ENCODE results near the gene MATN1.

MATN1 gene

GRCh38 chr1:30664103-30664755, 59.2 kb downstream of the MATN1 start:
- ChIA-PET CTCF (no interaction called here), POLR2A (ENCODE audit: low non-redundant PET) (no interaction called here)
- DNase-seq (ENCODE audit: low spot score), result no peak
- TF ChIP-seq, protein P1, sequence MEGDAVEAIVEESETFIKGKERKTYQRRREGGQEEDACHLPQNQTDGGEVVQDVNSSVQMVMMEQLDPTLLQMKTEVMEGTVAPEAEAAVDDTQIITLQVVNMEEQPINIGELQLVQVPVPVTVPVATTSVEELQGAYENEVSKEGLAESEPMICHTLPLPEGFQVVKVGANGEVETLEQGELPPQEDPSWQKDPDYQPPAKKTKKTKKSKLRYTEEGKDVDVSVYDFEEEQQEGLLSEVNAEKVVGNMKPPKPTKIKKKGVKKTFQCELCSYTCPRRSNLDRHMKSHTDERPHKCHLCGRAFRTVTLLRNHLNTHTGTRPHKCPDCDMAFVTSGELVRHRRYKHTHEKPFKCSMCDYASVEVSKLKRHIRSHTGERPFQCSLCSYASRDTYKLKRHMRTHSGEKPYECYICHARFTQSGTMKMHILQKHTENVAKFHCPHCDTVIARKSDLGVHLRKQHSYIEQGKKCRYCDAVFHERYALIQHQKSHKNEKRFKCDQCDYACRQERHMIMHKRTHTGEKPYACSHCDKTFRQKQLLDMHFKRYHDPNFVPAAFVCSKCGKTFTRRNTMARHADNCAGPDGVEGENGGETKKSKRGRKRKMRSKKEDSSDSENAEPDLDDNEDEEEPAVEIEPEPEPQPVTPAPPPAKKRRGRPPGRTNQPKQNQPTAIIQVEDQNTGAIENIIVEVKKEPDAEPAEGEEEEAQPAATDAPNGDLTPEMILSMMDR (conservative IDR thresholded peaks at IDR 0.05; ENCODE audit: low read depth), result no peak
- H3K27ac ChIP-seq, result no peak overlapping the region

DNA sequence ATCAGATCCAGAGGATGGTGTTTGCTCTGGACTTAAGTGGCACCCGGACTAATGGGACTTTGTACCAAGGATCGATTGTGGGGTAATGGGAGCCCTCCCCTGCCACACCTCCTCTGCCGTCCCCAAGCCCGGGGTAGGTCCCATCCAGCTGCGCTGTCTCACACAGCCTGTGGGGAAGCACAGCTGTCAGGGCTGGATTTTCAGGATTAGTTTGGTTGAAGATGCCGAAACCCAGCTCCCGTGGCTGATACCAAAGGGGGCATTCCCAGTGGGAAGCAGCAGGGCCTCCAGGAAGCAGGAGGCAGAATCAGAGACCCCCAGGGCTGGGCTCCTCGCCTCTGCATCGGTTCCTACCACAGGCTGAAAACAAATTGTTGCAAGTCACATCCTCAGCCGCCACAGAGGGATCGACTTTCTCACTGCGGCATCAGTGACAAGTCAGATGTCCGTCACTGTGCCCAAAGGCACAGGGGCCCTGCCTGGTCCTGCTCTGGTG, 59.7 kb downstream of the MATN1 start:
- ChIA-PET CTCF (no interaction called here), POLR2A (ENCODE audit: low non-redundant PET) (no interaction called here)
- H3K27ac ChIP-seq, result no peak overlapping the region
- no peak for DNase-seq (ENCODE audit: low spot score)
- TF ChIP-seq, protein P1 (conservative IDR thresholded peaks at IDR 0.05; ENCODE audit: low read depth), result no peak

GRCh38 chr1:30662291-30662840, 61.0 kb downstream of the MATN1 start:
- DNase-seq (ENCODE audit: low spot score), result no peak
- H3K27ac ChIP-seq, result no peak overlapping the region
- TF ChIP-seq, protein P1 (conservative IDR thresholded peaks at IDR 0.05; ENCODE audit: low read depth), result no peak
- ChIA-PET POLR2A (ENCODE audit: low non-redundant PET) (no interaction called here), CTCF (no interaction called here)

- ChIA-PET CTCF (no interaction called here), POLR2A (ENCODE audit: low non-redundant PET) (no interaction called here)
- TF ChIP-seq, protein P1 (conservative IDR thresholded peaks at IDR 0.05; ENCODE audit: low read depth), result no peak
- H3K27ac ChIP-seq, result no peak overlapping the region
- no peak for DNase-seq (ENCODE audit: low spot score)
These were observed 62.1 kb downstream of the MATN1 start for GRCh38 chr1:30661311-30661710.
